GM23338 (cell line): ENCODE data around the gene ZNF350. TPM values are rescaled to one million over a fixed set of nuclear protein-coding genes. Genes with fewer than 3 reads are reported as not detected.

Source experiments
- ATAC-seq: fragments of 200-7000 bp; cut with Tn5 transposase; 3 replicates; pipeline ENCODE4 v1.9.1; 2020
- DNase-seq: peaks from one replicate; pipeline ENCODE4 v3.0.0-alpha.2; 2015; ENCODE audit warnings: low spot score
- H2AFZ ChIP-seq: fragments of 200-600 bp; sonication (generic); 2 replicates; pipeline ENCODE4 v1.8.0; 2016; ENCODE audit warnings: antibody characterized with exemption, mild to moderate bottlenecking, moderate library complexity
- H3F3A ChIP-seq: fragments of 200-600 bp; sonication (generic); replicated peaks from 2 replicates; pipeline ENCODE4 v1.8.0; 2017; ENCODE audit warnings: antibody characterized with exemption, mixed run types, low read depth
- H3K27ac ChIP-seq: fragments of 200-600 bp; sonication (generic); 2 replicates; pipeline ENCODE4 v1.6.1; 2016; ENCODE audit warnings: low read depth
- H3K27me3 ChIP-seq: fragments of 200-600 bp; sonication (generic); 2 replicates; pipeline ENCODE4 v1.8.0; 2016; ENCODE audit warnings: mild to moderate bottlenecking, mixed run types, moderate library complexity; ENCODE audit not compliant: insufficient read depth
- H3K36me3 ChIP-seq: fragments of 200-600 bp; sonication (generic); 2 replicates; pipeline ENCODE4 v1.8.0; 2016; ENCODE audit warnings: mild to moderate bottlenecking; ENCODE audit not compliant: insufficient read depth
- H3K4me1 ChIP-seq: fragments of 200-600 bp; sonication (generic); 2 replicates; pipeline ENCODE4 v1.8.0; 2016; ENCODE audit warnings: mild to moderate bottlenecking, moderate library complexity; ENCODE audit not compliant: insufficient read depth
- H3K4me2 ChIP-seq: fragments of 200-600 bp; sonication (generic); 2 replicates; pipeline ENCODE4 v1.7.1; 2017; ENCODE audit warnings: mixed run types
- H3K4me3 ChIP-seq: fragments of 200-600 bp; sonication (generic); 2 replicates; pipeline ENCODE4 v1.6.1; 2016; ENCODE audit warnings: mixed run types
- H3K79me2 ChIP-seq: fragments of 200-600 bp; sonication (generic); replicated peaks from 2 replicates; pipeline ENCODE4 v1.8.0; 2017; ENCODE audit warnings: mild to moderate bottlenecking; ENCODE audit not compliant: insufficient read depth
- H3K9me2 ChIP-seq: fragments of 200-600 bp; sonication (generic); 2 replicates; pipeline ENCODE4 v1.8.0; 2017; ENCODE audit not compliant: insufficient read depth
- H4K20me1 ChIP-seq: fragments of 200-600 bp; sonication (generic); replicated peaks from 2 replicates; pipeline ENCODE4 v1.8.0; 2017; ENCODE audit warnings: mild to moderate bottlenecking; ENCODE audit not compliant: insufficient read depth
- H3K27ac Mint-ChIP-seq: 2 replicates; pipeline ENCODE4 v1.8.0; 2020; ENCODE audit warnings: inconsistent platforms, mild to moderate bottlenecking, moderate library complexity, mixed read lengths
- H3K27me3 Mint-ChIP-seq: 3 replicates; pipeline ENCODE4 v1.8.0; 2022; ENCODE audit warnings: low read depth, mild to moderate bottlenecking, moderate library complexity, mixed read lengths, inconsistent platforms; ENCODE audit not compliant: insufficient read depth, poor library complexity
- H3K36me3 Mint-ChIP-seq: 3 replicates; pipeline ENCODE4 v1.8.0; 2021; ENCODE audit warnings: low read depth, mild to moderate bottlenecking, inconsistent platforms, moderate library complexity, mixed read lengths
- H3K4me1 Mint-ChIP-seq: 3 replicates; pipeline ENCODE4 v1.8.0; 2020; ENCODE audit warnings: mild to moderate bottlenecking, inconsistent platforms, mixed read lengths
- H3K4me3 Mint-ChIP-seq: 3 replicates; pipeline ENCODE4 v1.8.0; 2021; ENCODE audit warnings: moderate library complexity, mild to moderate bottlenecking, inconsistent platforms, mixed read lengths
- H3K9me3 Mint-ChIP-seq: 3 replicates; pipeline ENCODE4 v1.8.0; 2020; ENCODE audit warnings: moderate library complexity, mild to moderate bottlenecking, inconsistent platforms, mixed read lengths
- CREB1 ChIP-seq: fragments of 250-450 bp; sonication (Bioruptor Pico); IDR thresholded peaks from 2 replicates; pipeline ENCODE4 v1.5.0; 2020; ENCODE audit warnings: low read depth, mild to moderate bottlenecking, moderate library complexity
- ETS1 ChIP-seq: IDR thresholded peaks from 2 replicates; pipeline ENCODE4 v1.6.1; 2016; ENCODE audit warnings: antibody characterized with exemption
- EZH2 ChIP-seq: fragments of 200-600 bp; sonication (generic); IDR thresholded peaks from one replicate; pipeline ENCODE4 v1.8.0; 2017; ENCODE audit warnings: antibody characterized with exemption, mild to moderate bottlenecking, low read depth; ENCODE audit not compliant: unreplicated experiment
- EZH2phosphoT487 ChIP-seq: fragments of 200-600 bp; sonication (generic); IDR thresholded peaks from one replicate; pipeline ENCODE4 v1.8.1; 2018; ENCODE audit warnings: antibody characterized with exemption; ENCODE audit not compliant: unreplicated experiment
- JUNB ChIP-seq: IDR thresholded peaks from one replicate; pipeline ENCODE4 v1.6.1; 2016; ENCODE audit warnings: antibody characterized with exemption; ENCODE audit not compliant: unreplicated experiment
- NANOG ChIP-seq: IDR thresholded peaks from 2 replicates; pipeline ENCODE4 v1.6.1; 2016; ENCODE audit warnings: antibody characterized with exemption, borderline replicate concordance
- POLR2AphosphoS5 ChIP-seq: IDR thresholded peaks from 2 replicates; pipeline ENCODE4 v1.6.1; 2016; ENCODE audit warnings: antibody characterized with exemption, low read depth
- REST ChIP-seq: IDR thresholded peaks from one replicate; pipeline ENCODE4 v1.6.1; 2018; ENCODE audit warnings: antibody characterized with exemption; ENCODE audit not compliant: unreplicated experiment
- STAT1 ChIP-seq: IDR thresholded peaks from one replicate; pipeline ENCODE4 v1.6.1; 2016; ENCODE audit warnings: antibody characterized with exemption; ENCODE audit not compliant: unreplicated experiment
- ZNF331 ChIP-seq: fragments of 250-450 bp; sonication (Bioruptor Pico); IDR thresholded peaks from 2 replicates; pipeline ENCODE4 v1.5.0; 2020; ENCODE audit warnings: low read depth, mild to moderate bottlenecking, moderate library complexity
- ZNF462 ChIP-seq: fragments of 250-450 bp; sonication (Bioruptor Pico); IDR thresholded peaks from 2 replicates; pipeline ENCODE4 v1.5.0; 2020; ENCODE audit warnings: mild to moderate bottlenecking, moderate library complexity
- polyA plus RNA-seq: library from polyadenylated mRNA; unstranded; fragments of >200 nt; fragmentation: Nextera tagmentation; extraction: Ambion mirVana; gene quantifications from 2 replicates; pipeline ENCODE4 v1.2.1, GENCODE V29; 2016
- total RNA-seq: library from RNA; depleted of rRNA; stranded (reverse); fragments of >200 nt; shearing (Covaris generic); gene quantifications from 2 replicates; pipeline ENCODE4 v1.2.3, GENCODE V29; 2014

Gene ZNF350
- total and polyA plus RNA-seq, 2 experiments from 2014 or later, result 5.8 to 7.6 TPM

GRCh38 chr19:51946602-51947001, 40.0 kb downstream of the ZNF350 start:
- H3K27me3 ChIP-seq, result 0 out of 2 replicates have a peak, but pooled peaks cover 4% of the 10 kb centered on the region
- H3K9me2 ChIP-seq, result 0 out of 2 replicates have a peak, but pooled peaks cover 4% of the 10 kb centered on the region
- no peak overlapping the region for H3K27ac Mint-ChIP-seq
- H3K79me2 ChIP-seq, result no peaks in the 10 kb centered on the region; the same call in 1 of the 2 replicates
- H3K4me3 Mint-ChIP-seq, result no peak overlapping the region
- no peak for TF ChIP-seq ZNF462
- TF ChIP-seq STAT1, result no peak
- no peak for TF ChIP-seq EZH2
- TF ChIP-seq ETS1, result no peak
- TF ChIP-seq POLR2AphosphoS5, result no peak
- TF ChIP-seq REST, result no peak
- TF ChIP-seq NANOG, result no peak
- TF ChIP-seq CREB1, result no peak
- no peak for TF ChIP-seq JUNB
- no peak for TF ChIP-seq ZNF331 (CRISPR knock-in tag)
- no peak for TF ChIP-seq EZH2phosphoT487
- peaks cover 97% of the 10 kb centered on the region for H3K36me3 Mint-ChIP-seq
- ATAC-seq (no peak), DNase-seq (no peak)
- H4K20me1 ChIP-seq, result no peaks in the 10 kb centered on the region
- no peak overlapping the region for H2AFZ ChIP-seq
- peaks cover 6% of the 10 kb centered on the region for H3K27me3 Mint-ChIP-seq
- H3K4me2 ChIP-seq, result no peak overlapping the region
- peaks cover 98% of the 10 kb centered on the region for H3K9me3 Mint-ChIP-seq
- H3F3A ChIP-seq, result 0 out of 2 replicates have a peak, but pooled peaks cover 3% of the 10 kb centered on the region
- H3K36me3 ChIP-seq, result peaks cover 60% of the 10 kb centered on the region
- no peaks in the 10 kb centered on the region for H3K4me1 ChIP-seq
- no peak overlapping the region for H3K27ac ChIP-seq
- no peaks in the 10 kb centered on the region for H3K4me1 Mint-ChIP-seq
- H3K4me3 ChIP-seq, result no peak overlapping the region
